Activated naive CD4-positive, alpha-beta T cell treated with anti-CD3 and anti-CD28 coated beads, Interleukin-2, amount 10 ng/mL, durations not matched to agents 7 days and 5 days (primary cell): ENCODE data around the gene NOP56.
"Not testable (repeated sequence)": the region's sequence is repeated elsewhere in the genome, so short reads cannot be mapped to it uniquely, and the experiment has no call there.

Experiments
- CTCF ChIA-PET: fragments of 350-600 bp; sonication (Branson Sonifier 250); formaldehyde crosslinking; loops from one replicate; lab custom pipeline; 2021; ENCODE audit warnings: antibody characterized with exemption; lab: Charles Lee
- DNase-seq: peaks from one replicate; pipeline ENCODE4 v3.0.0-alpha.2; 2020
- H3K27ac Mint-ChIP-seq: one replicate; pipeline ENCODE4 v1.8.0; 2021; ENCODE audit warnings: mild to moderate bottlenecking, moderate library complexity, mixed read lengths
- H3K27me3 Mint-ChIP-seq: one replicate; pipeline ENCODE4 v1.8.0; 2021; ENCODE audit warnings: mild to moderate bottlenecking, mixed read lengths
- H3K36me3 Mint-ChIP-seq: one replicate; pipeline ENCODE4 v1.8.0; 2021; ENCODE audit warnings: mixed read lengths
- H3K4me1 Mint-ChIP-seq: one replicate; pipeline ENCODE4 v1.8.0; 2021; ENCODE audit warnings: mixed read lengths
- H3K4me3 Mint-ChIP-seq: one replicate; pipeline ENCODE4 v1.8.0; 2021; ENCODE audit warnings: mild to moderate bottlenecking, moderate library complexity, mixed read lengths
- H3K9me3 Mint-ChIP-seq: one replicate; pipeline ENCODE4 v1.8.0; 2021; ENCODE audit warnings: mixed read lengths

Gene NOP56

GRCh38 chr20:2694519-2694918 is 42.1 kb downstream of the NOP56 start:
- no peak overlapping the region for H3K27ac Mint-ChIP-seq
- H3K36me3 Mint-ChIP-seq = peaks cover 7% of the 10 kb centered on the region
- H3K27me3 Mint-ChIP-seq = peaks cover 92% of the 10 kb centered on the region
- CTCF ChIA-PET = interaction anchor here (0.9 to 1.0 kb wide), 2 partner anchors 59 to 178 kb away, joined by 3 read pairs; no protein-coding TSS in a partner anchor
- H3K4me3 Mint-ChIP-seq = peak overlapping the region; percentile 24
- no peak for DNase-seq
- H3K9me3 Mint-ChIP-seq = no peaks in the 10 kb centered on the region
- H3K4me1 Mint-ChIP-seq = peaks cover 13% of the 10 kb centered on the region

GRCh38 chr20:2695206-2695983 is 43.0 kb downstream of the NOP56 start:
- Mint-ChIP-seq H3K4me1 (peaks cover 13% of the 10 kb centered on the region), H3K9me3 (no peaks in the 10 kb centered on the region), H3K27me3 (peaks cover 90% of the 10 kb centered on the region), H3K27ac (no peak overlapping the region), H3K36me3 (peaks cover 7% of the 10 kb centered on the region), H3K4me3 (no peak overlapping the region)
- CTCF ChIA-PET = no interaction called here
- DNase-seq = no peak

DNA sequence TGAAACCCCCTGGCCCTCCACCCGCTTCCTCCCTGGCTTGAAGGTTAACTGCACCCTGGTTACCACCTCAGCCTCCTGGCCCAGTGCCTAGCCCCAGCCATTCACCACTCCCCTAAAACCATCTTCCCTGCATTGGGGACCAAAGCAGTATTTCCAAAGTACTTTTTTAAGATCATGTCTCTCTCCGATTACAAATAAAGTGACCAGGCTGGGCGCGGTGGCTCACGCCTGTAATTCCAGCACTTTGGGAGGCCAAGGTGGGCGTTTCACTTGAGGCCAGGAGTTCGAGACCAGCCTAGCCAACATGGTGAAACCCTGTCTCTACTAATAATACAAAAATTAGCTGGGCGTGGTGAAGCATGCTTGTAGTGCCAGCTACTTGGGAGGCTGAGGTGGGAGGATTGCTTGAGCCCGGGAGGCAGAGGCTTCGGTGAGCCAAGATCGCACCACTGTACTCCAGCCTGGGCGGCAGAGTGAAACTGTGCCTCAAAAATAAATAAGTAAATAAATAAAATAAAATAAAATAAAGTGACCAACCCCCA is 43.6 kb downstream of the NOP56 start:
- not testable (repeated sequence) for DNase-seq, H3K4me3 Mint-ChIP-seq, H3K9me3 Mint-ChIP-seq, H3K36me3 Mint-ChIP-seq, H3K27ac Mint-ChIP-seq
- Mint-ChIP-seq H3K4me1 (peaks cover 13% of the 10 kb centered on the region), H3K27me3 (peaks cover 90% of the 10 kb centered on the region)
- CTCF ChIA-PET = interaction anchor here (1.2 kb wide), 1 partner anchor 8 kb away, joined by 5 read pairs; no protein-coding TSS in a partner anchor

GRCh38 chr20:2696646-2697045 is 44.2 kb downstream of the NOP56 start:
- Mint-ChIP-seq H3K27ac (no peak overlapping the region), H3K4me1 (peaks cover 8% of the 10 kb centered on the region), H3K4me3 (no peak overlapping the region), H3K27me3 (peaks cover 90% of the 10 kb centered on the region), H3K36me3 (peaks cover 4% of the 10 kb centered on the region), H3K9me3 (no peaks in the 10 kb centered on the region)
- CTCF ChIA-PET = interaction anchor here (1.2 to 1.4 kb wide), 2 partner anchors 9 to 13 kb away, joined by 3 to 5 read pairs; no protein-coding TSS in a partner anchor
- DNase-seq = no peak

DNA sequence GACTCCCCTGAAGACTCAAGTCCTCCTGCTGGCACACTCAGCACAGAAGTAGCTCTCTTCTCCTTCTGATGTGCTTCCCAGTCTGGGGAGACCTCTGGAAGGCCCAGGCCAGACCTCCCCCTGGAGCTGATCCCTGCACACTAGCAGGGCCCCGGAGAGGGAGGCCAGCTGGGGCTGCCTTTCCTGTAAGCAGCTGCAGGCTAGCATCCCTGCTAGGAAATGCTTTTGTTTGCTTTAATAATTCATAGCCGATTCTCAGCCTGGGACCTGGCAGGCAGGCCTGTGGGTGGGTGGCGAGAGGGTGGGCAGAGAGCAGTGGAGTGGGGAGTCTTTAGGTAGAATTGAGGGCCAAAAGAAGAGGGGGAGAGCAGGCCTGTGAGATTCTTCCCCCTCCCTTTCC is 45.3 kb downstream of the NOP56 start:
- CTCF ChIA-PET = interaction anchor here (1.4 kb wide), 1 partner anchor 12 kb away, joined by 3 read pairs; no protein-coding TSS in a partner anchor
- DNase-seq = no peak
- Mint-ChIP-seq H3K36me3 (no peaks in the 10 kb centered on the region), H3K27me3 (peaks cover 83% of the 10 kb centered on the region), H3K4me1 (peaks cover 2% of the 10 kb centered on the region), H3K4me3 (no peak overlapping the region), H3K9me3 (no peaks in the 10 kb centered on the region), H3K27ac (no peak overlapping the region)

GRCh38 chr20:2698186-2698817 is 45.9 kb downstream of the NOP56 start:
- Mint-ChIP-seq H3K27ac (no peak overlapping the region), H3K27me3 (peaks cover 83% of the 10 kb centered on the region), H3K4me1 (peaks cover 2% of the 10 kb centered on the region), H3K9me3 (no peaks in the 10 kb centered on the region), H3K36me3 (no peaks in the 10 kb centered on the region), H3K4me3 (no peak overlapping the region)
- DNase-seq = no peak
- CTCF ChIA-PET = interaction anchor here (0.6 to 1.4 kb wide), 2 partner anchors 11 to 303 kb away, joined by 3 read pairs; no protein-coding TSS in a partner anchor

- H3K27me3 Mint-ChIP-seq = peaks cover 79% of the 10 kb centered on the region
- H3K27ac Mint-ChIP-seq = no peak overlapping the region
- no peaks in the 10 kb centered on the region for H3K36me3 Mint-ChIP-seq
- peaks cover 2% of the 10 kb centered on the region for H3K4me1 Mint-ChIP-seq
- no peak for DNase-seq
- no peaks in the 10 kb centered on the region for H3K9me3 Mint-ChIP-seq
- H3K4me3 Mint-ChIP-seq = no peak overlapping the region
- CTCF ChIA-PET = interaction anchor here (0.6 to 1.3 kb wide), 3 partner anchors 13 to 302 kb away, joined by 3 read pairs; no protein-coding TSS in a partner anchor
Observed at GRCh38 chr20:2698912-2699311, 46.5 kb downstream of the NOP56 start.

DNA sequence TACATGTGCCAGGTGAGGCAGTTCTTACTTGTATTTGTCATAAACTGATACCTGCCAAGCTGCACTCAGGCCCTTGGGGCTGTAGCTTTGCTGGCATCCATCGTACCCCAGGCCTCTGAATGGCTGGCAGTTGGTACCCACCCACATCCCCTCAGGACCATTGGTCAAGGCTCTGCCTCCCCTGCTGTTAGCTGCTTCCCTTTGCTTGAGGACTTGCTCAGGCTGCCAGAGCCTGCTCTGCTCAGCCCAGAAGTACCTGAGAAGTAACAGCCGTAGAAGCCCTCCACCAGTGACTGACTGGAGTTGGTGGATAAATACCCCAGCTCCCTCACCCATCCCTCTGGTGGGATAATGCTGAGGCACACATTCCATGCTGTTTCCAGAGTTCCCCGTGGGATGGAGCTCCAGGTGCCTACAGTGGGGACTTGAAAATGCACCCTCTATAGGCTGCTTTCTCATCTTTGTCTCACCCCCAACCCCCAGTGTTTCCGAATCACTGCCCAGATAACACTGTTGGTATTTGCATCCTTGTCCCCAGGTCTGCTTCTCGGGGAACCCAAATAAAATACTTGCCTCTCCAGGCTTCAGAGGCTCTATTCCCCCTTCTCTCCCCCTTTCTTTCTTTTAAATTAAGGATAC is 47.5 kb downstream of the NOP56 start:
- H3K27ac Mint-ChIP-seq = no peak overlapping the region
- CTCF ChIA-PET = interaction anchor here (1.1 to 1.3 kb wide), 2 partner anchors 14 to 44 kb away, joined by 3 read pairs; no protein-coding TSS in a partner anchor
- no peak for DNase-seq

GRCh38 chr20:2700913-2701620 is 48.6 kb downstream of the NOP56 start:
- Mint-ChIP-seq H3K27me3 (peaks cover 73% of the 10 kb centered on the region), H3K4me1 (no peaks in the 10 kb centered on the region), H3K4me3 (no peak overlapping the region), H3K36me3 (no peaks in the 10 kb centered on the region), H3K9me3 (no peaks in the 10 kb centered on the region), H3K27ac (no peak overlapping the region)
- no peak for DNase-seq
- CTCF ChIA-PET = no interaction called here

More for the DNA sequence above, 47.5 kb downstream of the NOP56 start:
- H3K9me3 Mint-ChIP-seq = no peaks in the 10 kb centered on the region
- peaks cover 73% of the 10 kb centered on the region for H3K27me3 Mint-ChIP-seq
- peaks cover 1% of the 10 kb centered on the region for H3K4me1 Mint-ChIP-seq
- no peaks in the 10 kb centered on the region for H3K36me3 Mint-ChIP-seq
- no peak overlapping the region for H3K4me3 Mint-ChIP-seq

- Mint-ChIP-seq H3K36me3 (no peaks in the 10 kb centered on the region), H3K27ac (no peak overlapping the region), H3K9me3 (no peaks in the 10 kb centered on the region), H3K4me1 (peaks cover 2% of the 10 kb centered on the region), H3K4me3 (no peak overlapping the region), H3K27me3 (peaks cover 73% of the 10 kb centered on the region)
- DNase-seq = no peak
- CTCF ChIA-PET = no interaction called here
Observed at GRCh38 chr20:2701671-2702081, 49.2 kb downstream of the NOP56 start.

GRCh38 chr20:2703716-2704475 is 51.5 kb downstream of the NOP56 start:
- Mint-ChIP-seq H3K27me3 (peaks cover 65% of the 10 kb centered on the region), H3K27ac (no peak overlapping the region), H3K36me3 (no peaks in the 10 kb centered on the region), H3K4me3 (no peak overlapping the region), H3K4me1 (peaks cover 8% of the 10 kb centered on the region), H3K9me3 (no peaks in the 10 kb centered on the region)
- no peak for DNase-seq
- CTCF ChIA-PET = interaction anchor here (1.2 kb wide), 1 partner anchor 10 kb away, joined by 3 read pairs; no protein-coding TSS in a partner anchor

GRCh38 chr20:2705931-2706645 is 53.7 kb downstream of the NOP56 start:
- Mint-ChIP-seq H3K27ac (no peak overlapping the region), H3K4me3 (no peak overlapping the region), H3K4me1 (peaks cover 8% of the 10 kb centered on the region), H3K9me3 (no peaks in the 10 kb centered on the region), H3K36me3 (no peaks in the 10 kb centered on the region), H3K27me3 (peaks cover 56% of the 10 kb centered on the region)
- CTCF ChIA-PET = interaction anchor here (0.9 kb wide), 1 partner anchor 17 kb away, joined by 4 read pairs; no protein-coding TSS in a partner anchor
- DNase-seq = no peak
